TTC549 (cell line): ENCODE measurements around the gene SYNGR3.

Source experiments
- FAIRE-seq: peaks from 2 replicates; lab custom pipeline; 2012; peaks lifted over from hg19 to GRCh38; lab: Jason Lieb, UNC

The SYNGR3 gene

DNA sequence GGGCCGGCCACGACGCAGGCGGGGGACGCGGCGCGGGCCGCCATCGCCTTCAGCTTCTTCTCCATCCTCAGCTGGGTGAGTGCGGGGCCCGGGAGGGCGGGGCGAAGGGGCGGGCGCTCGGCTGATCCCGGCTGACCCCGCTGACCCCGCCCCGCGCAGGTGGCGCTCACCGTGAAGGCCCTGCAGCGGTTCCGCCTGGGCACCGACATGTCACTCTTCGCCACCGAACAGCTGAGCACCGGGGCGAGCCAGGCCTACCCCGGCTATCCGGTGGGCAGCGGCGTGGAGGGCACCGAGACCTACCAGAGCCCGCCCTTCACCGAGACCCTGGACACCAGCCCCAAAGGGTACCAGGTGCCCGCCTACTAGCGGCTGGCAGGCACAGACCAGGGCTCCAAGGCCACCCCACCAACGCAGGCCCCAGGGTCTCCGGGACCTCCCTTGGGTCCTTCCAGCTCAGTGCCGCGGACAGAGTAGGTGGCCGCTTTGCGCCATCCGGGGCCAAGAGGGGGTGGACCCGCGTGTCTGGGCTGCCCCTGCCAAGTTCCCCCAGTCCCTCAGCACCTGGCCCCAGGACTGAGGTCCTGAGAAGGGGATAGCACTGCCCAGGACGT is 3.0 kb downstream of the SYNGR3 start:
- no peak for FAIRE-seq

DNA sequence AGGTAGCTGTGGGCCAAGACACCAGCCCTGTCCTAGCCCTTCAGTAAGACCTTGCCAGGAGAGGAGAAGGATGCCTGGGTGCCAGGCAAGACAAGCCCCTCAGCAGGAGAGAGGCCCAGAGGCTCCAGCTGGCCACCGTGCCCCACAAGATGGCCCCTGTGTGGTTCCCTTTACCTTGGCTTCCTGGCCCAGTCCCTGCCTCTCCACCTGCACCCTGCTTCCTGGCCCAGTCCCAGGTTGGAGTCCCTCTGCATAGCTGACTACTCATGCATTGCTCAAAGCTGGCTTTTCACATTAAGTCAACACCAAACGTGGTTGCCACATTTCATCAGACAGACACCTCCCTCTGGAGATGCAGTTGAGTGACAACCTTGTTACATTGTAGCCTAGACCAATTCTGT is 4.0 kb downstream of the SYNGR3 start:
- FAIRE-seq = no peak

DNA sequence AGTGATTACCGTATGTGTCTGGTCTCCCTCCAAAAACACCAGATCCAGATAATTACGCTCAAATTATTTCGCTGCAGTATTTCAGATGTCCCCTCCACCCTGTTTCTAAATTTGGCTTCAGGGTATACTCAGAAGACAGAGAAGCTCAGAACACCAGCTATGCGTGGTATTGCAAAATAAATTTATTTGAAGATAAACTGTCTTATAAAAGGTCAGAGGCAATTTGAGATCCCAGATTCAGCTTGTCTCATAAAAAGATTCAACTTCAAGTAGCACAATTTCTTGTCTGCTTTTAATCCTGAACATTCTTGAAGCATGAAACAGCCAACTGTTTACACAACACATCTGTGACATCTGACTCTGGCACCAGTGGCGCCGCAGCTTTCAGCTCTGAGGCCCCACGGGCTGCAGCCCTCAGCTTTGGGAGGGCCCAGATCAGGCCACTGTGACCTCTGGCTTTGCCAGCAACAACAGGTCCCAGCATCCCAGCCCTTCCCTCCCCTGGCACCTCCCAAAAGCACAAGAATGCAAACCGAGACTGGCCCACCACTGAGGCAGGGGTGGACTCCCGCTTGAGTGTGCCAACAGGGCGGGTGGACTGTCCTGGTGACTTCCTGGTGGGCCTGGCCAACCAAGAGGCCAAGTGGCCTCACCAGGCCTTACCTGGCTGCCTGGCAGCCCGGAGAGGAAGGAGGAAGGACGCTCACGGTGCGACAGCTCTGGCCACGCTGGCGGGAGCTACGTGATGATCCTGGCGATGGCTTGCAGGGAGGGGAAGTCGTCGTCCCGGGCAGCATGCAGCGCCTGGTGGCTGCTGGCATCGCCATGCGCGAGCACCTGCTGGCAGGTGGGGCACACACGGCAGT is 8.0 kb downstream of the SYNGR3 start:
- no peak for FAIRE-seq

DNA sequence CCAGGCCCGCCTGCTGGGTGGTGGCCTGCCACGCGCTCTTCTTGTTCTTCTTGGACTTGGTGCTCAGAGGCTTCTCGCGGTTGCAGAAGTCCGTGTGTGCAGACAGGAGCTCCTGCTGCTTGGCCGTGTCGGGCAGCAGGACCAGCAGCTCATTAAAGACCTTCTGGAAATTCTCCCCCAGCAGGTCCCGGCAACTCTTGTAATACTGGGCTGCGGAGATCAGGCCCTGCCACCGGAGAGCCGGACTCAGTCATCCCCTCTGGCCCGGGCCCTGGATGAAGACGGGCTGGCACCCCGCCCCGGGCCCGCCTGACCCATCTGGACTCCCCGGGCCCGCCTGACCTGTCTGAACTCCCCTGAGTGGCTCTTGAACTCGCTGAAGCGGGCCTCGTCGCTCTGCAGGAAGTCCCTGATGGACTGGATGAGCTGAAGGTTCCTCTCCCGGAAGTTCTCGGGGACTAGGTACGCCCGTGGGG is 8.6 kb downstream of the SYNGR3 start:
- FAIRE-seq = no peak

DNA sequence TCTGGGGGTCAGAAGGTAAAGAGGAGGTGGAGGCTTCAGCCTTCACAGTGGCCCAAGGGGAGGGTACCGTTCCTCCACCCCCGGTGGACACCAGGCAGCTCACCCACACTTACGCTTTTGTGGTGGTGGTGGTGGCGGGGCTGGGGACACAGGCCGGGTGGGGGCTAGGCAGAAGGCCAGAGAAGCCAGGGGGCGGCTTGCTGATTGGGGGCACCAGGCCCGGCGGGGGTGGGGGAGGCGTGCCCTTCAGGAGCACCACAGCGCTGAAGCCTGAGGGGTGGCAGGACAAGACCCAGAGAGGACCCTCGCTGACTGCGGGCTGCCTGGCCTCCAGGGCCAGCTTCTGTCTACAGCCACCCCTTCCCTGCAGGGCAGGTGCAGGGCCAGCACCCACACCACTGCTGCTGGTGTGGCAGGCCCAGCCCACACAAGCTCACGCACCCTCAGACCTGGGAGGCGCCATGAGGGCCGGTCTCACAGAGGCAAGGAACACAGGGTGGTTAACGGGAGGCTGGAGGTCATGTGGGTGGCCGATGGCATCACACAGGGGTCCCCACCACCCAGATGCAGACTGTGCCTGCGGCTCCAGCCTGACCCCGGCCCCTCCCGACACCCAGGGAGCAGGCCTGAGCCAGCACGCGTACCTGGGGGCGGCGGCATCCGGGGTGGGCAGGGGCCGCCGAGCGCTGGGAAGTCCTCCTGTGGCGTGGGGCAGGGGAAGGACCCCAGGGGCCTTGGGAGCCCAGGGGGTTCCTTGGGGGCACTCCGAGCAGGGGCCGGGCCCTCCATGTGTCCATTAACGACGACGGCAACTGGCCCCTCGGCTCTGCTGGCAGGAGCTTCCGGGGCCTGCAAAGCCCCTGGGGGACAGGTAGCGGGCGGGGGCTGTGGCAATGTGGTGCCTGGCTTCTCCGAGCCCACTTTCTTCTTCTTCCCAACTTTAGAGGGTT is 9.4 kb downstream of the SYNGR3 start:
- FAIRE-seq = no peak

DNA sequence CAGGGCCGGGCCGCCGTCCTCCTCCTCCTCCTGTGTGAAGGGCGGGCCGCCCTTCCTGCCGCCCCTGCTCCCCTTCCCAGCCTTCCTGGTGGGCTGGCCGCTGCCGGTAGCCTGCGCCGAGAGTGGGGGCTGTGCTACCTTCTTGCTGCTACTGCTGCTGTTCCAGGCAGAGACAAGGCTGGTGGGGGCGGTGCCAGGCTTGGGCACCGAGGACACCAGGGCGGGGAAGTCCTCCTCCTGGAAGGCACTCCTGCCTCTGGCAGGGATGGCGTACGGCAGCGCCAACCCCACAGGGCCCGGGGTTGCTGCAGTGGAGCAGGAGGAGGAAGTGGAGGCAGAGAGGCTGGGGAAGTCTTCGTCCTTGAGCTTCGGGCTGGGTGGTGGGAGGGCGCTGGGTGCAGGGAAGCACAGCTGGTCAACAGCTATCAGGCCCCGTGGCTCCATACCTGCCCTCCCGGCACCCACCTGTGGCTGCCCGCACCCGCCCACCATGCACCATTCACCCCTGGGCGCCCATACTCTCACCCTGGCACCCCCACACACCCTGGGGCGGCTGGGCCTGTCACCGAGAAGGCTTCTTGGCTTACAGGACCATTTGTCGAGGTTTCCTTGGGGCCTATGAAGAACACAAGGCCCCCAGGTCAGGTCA is 10.2 kb downstream of the SYNGR3 start:
- FAIRE-seq = no peak

DNA sequence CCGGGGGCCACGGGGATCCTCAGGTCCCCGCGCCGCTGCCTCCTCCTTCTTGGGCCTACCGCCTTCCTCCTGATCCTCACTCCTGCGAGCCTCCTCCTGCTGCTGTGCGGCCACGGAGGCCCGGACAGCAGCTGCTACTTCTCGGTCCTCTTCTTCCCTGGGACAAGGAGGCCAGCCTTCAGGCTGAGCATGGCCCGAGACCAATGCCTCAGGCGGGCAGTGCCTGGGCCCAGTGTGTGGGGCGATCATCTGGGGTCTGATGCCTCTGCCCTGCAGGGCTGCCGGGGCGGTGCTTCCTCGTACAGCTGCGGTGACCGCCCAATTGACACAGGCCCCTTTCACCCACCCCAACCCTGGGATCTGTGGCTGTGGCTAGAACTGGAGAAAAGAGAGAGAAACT is 11.3 kb downstream of the SYNGR3 start:
- no peak for FAIRE-seq

DNA sequence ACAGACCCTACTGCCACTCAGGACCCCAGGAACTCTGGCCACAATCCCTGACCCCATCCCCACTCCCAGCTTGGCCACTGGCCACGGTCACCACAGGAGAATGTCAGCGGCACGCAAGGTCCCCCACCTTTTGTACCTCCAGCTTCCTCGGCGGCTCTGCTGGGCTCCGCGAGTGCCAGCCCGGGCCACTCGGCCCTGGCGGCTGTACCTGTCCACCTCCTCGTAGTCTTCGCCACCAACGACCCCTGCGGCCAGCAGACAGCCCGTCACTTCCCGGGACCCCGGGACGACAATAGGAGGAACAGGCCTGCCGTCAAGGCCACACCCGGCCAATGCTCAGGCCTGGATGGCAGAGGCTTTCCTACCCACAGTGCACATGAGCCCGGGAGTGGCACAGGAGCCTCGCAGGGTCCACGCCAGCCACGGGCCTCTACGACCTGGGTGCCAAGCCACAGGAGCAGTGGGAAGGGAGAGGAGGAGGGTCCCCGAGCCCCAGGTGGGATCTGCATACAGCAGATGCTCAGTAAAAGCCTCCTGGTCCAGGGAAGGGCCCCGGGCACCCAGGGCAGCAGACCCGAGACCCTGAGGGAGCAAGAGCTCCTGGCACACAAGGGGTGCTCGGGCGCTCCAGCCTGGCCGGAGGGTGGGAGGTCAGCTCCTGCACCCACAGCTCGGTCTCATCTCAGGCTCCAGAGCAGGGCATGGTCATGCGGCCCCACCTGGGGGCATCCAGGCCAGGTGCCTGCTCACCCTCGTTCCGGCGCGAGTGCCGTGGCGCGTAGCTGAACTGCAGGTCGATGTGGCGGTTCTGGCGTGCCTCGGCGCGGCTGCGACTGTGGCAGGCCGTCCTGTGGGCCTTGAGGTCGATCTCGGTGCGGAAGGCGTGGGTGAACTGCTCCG is 11.9 kb downstream of the SYNGR3 start:
- no peak for FAIRE-seq

DNA sequence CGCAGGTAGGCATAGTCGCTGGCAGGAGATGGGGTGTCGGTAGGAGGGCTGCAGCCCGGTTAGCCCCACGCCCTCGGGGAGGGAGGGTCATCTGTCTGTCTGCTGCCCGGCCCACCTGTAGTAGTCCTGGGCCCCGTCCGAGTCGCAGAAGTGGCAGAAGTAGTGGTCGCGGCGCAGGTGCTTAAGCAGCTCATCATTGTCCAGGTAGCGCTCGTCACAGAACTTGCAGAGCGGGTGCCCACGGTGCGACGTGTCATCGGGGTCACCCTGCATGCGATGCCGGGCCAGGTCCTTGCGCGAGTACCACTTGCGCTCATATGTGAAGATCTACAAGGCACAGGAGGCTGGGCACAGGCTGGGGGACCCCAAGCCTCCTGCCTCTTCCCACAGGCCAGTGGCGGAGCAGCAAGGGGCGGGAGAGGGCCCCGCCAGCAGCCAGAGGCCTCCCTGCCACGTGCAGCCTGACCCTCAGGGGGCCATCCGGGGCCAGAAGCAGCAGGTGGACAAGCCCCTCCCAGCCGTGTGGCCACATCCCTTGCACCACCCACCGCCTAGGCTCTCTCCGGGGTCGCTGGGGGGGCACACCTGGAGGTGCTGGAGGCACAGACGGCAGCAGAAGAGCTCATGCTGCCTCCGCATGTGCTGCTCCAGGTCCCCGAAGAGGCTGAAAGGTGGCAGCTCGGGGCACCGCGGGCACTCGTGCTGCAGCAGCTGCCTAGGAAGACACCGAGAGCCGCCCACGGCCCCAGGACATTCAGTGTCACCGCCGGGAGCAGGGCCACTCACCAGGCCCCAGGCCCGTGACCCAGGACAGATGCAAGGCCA is 12.8 kb downstream of the SYNGR3 start:
- FAIRE-seq = no peak

DNA sequence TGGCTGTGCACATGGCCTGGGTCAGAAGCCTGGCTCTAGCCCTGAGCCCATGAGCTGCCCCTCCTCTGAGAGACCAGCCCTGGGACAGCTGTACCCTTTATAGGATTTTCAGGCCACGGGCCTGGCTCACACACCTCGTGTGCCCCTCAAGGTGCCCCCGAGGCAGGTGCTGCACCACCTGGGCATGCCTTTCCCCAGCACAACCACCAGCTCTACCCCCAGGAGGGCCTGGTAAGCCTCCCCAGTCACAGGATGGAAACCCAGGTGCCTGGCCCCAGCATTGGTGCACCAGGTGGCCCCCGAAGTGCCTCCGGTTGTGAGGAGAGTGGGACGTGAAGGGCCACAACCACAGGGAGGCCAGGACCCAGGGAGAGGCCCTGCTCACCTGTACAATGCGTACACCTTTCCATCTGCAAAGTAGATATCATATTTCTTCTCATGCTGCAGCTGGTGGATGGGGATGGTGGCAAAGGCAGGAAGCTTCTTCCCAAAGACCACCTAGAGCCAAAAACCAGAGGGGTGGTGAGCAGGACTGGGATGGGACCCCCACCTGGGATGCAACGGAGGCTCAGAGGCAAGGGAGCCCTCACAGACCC is 13.6 kb downstream of the SYNGR3 start:
- FAIRE-seq = no peak

DNA sequence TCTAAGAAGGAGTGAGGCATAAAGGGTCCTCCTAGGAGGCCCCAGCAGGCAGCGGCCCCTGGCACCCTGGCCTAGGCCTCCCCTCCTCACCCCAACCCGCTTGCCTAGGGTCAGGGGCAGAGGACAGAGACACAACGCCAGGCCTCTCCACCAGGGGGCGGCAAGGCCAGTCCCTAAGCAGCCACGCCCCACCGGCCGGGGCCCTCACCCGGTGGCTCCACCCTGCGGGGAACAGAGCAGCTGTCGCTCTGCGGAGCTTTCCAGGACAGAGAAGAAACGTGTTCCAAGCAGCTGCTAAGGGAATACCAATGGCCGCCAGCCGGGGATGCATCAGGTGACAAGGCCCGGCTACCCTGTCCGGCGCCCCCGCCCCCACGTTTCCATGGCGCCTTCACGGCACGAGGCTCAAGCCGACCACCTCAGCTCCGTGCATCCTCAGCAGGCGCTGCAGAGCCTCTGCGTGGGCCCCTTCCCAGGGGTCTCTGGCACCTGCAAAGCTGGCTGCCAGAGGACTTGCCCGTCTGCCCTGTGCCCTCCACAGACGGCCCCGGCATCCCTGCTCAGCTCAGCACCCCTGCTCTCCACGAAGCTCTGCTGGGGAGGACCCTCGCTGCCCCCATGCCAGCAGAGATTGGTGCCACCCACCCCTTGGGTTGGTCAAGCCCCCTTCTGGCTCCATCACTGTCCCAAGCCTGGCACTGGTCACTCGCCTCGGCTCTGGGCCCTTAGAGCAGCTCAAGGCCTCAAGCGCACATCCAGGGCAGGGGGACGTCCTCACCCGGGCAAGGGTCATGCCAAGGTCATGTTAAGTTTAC is 14.3 kb downstream of the SYNGR3 start:
- peak; percentile 43 for FAIRE-seq

DNA sequence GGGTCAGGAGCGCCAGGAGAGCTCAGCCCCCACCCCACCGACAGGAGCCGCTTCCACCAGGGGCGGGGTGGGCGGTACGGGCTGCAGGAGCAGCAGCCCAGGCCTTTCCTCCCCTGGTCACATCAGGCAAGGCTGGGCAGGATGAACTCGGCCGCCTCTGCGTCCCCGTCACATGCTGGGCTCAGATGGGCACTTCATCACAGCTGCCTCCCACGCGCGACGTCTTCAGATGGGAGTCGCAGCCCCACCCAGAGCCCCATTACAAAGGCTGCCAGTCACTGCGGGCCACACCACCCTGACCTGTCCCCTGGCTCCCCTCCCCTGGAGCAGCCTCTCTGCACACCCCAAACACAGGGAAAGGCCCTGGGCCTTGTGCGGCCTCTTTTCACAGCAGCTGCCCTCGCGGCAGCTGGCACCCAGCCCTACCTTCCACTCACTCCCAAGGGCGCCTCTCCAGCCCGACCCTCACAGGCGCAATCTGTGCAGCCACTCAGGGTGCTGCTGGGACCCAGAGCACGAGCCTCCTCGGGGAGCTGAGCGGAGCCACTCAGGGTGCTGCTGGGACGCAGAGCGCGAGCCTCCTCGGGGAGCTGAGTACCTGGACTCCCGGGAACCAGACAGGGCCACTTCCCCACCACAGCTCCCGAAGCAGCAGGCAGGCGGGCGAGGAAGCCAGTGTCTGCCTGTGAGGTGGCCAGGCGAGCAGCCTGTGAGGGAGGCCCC is 15.2 kb downstream of the SYNGR3 start:
- FAIRE-seq = no peak

DNA sequence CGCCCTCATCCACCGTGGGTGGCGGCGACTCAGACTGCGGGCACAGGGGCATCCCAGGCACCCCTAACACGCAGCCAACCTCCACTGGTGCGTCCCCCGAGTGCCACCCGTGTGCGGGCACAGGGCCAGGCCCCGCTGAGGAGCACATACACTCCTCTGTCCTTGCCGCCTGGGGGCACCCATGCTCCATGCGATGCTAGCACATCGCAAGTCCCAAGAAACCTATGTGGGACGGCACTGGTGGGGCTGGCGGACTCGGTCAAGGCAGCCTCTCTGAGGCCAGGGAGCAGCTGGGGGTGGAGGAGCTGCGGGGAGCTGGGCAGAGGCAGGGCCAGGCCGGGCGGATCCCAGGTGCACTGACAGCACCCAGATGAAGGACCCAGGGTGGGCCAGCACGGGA is 15.9 kb downstream of the SYNGR3 start:
- no peak for FAIRE-seq

DNA sequence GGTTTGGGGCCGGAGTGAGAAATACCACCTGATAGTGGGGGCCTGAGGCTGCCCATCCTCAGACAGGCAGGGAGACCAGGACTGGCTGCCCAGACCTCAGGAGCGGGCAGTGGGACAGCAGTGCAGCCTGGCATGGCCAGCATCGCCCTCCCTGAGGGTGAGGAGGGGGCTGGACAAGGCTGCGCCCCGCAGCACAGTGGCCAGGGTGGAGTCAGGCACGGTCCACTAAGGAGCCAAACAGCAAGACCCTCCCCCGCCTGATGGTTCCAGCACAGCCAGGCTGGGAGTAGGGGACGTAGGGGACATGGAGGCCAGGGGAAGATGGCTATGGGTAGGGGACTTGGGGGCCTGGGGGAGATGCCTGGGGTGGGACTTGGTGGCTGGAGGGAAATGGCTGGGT is 16.5 kb downstream of the SYNGR3 start:
- no peak for FAIRE-seq

DNA sequence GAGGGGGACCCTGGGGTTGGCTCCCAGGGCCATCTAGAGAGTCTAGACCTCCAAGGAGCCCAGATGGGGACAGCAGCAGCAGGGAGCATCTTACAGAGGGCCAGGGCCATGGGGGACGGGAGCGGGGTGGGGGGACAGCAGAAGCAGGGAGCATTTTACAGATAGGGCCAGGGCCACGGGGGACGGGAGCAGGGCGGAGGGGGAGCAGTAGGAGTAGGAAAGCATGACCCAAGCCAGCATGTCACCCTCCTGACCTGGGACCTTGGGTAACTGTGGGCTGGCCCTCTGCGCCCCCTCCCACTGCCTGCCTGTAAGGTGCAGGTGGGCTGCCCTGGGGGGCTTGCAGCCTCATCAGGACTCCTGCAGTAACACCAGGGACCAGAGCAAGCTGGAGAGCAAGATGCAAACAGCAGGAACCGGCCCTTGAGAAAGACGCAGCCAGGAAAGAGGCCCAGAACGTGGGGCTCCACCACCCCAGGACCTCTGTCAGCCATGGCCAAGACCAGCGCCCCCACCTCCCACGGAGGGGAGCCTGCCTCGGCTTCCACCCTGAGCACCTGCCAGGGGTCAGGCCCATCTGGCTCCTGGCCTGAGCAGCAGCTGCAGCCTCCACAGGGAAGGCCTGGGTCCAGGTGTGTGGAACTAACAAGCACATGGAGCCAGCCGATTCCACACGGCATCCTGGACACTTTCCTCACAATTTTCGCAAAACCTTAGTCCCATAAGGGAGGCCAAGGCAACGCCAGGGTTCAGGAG is 17.5 kb downstream of the SYNGR3 start:
- FAIRE-seq = no peak

DNA sequence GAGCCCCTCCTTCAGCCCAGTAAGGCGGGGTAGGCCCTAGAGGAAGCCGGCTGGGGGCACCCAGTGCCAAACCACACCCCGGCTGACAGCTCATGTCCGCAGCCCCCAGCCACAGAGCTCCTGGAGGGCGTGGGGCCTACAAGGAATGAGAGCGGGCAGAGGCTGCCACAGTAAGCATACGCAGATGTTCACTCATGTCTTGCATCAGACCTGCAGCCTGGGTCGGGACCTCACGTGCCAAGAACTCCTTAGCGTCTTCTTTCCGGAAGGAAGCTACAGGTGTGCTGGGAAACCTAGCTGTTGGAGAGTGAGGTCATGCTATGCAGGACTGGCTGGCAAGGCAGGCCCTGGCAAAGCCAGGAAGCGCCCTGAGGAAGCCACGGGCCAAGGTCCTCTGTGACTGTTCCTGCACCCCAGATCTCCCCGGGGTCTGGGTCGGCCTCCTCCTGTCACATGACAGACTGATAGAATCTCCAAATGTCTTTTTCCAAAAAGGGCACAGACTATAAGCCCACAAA is 18.3 kb downstream of the SYNGR3 start:
- no peak for FAIRE-seq

DNA sequence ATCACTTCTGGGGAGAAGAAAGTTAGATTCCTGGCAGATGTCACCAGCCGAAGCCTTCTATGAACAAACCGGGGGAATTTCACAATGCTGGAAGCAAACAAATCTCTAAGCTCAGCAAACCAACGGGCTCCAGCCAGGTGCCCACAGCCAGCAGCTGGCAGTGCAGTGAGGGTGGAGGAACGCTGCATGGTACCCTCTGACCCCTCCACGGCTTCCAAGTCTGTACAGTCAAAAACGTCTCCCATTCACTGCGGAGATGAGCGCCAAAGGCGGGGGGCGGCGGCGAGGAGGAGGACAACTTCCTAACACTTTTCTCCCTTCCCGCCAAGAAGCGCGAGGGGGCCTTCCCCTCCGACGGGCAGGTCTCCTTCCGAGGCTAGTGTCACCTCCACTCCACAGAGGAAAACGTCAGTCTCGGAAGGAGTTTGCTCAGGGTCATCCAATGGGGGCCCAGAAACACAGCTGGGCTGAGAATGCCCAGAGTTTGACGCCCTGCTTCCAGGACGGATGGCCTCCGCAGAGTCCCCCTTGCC is 18.9 kb downstream of the SYNGR3 start:
- no peak for FAIRE-seq
